22Rv1 (cell line): Measurements from ENCODE around the gene ST3GAL3.

ENCODE experiments used
- H3K27ac ChIP-seq: fragments of 450-650 bp; 2 replicates; pipeline ENCODE4 v1.5.1; 2017
- ZFX ChIP-seq: fragments of 450-650 bp; IDR thresholded peaks from 2 replicates; pipeline ENCODE4 v1.6.1; 2017; ENCODE audit warnings: antibody characterized with exemption, borderline replicate concordance
- TF ChIP-seq, protein P1 (sequence below): fragments of 450-650 bp; IDR thresholded peaks from 2 replicates; pipeline ENCODE4 v1.5.1; 2017; ENCODE audit warnings: mild to moderate bottlenecking

The ST3GAL3 gene

DNA sequence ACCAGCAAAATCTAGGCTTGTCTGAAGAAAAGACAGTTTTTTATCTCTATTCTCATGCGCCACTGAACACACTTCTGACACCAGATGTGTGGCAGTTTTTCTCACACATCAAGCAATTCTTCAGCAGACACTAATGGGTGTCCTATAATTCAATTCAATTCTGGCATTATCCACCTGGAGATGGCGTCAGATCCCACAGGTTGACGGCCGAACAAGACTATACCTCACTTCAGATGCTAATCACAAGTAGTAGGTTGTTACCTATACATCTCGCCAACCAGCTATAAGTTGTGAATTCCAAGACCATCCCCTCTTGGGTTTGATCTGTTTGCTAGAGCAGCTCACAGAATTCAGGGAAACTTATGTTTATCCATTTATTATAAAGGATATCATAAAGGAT, 136.3 kb downstream of the ST3GAL3 start:
- H3K27ac ChIP-seq: no peak overlapping the region
- TF ChIP-seq, protein P1, sequence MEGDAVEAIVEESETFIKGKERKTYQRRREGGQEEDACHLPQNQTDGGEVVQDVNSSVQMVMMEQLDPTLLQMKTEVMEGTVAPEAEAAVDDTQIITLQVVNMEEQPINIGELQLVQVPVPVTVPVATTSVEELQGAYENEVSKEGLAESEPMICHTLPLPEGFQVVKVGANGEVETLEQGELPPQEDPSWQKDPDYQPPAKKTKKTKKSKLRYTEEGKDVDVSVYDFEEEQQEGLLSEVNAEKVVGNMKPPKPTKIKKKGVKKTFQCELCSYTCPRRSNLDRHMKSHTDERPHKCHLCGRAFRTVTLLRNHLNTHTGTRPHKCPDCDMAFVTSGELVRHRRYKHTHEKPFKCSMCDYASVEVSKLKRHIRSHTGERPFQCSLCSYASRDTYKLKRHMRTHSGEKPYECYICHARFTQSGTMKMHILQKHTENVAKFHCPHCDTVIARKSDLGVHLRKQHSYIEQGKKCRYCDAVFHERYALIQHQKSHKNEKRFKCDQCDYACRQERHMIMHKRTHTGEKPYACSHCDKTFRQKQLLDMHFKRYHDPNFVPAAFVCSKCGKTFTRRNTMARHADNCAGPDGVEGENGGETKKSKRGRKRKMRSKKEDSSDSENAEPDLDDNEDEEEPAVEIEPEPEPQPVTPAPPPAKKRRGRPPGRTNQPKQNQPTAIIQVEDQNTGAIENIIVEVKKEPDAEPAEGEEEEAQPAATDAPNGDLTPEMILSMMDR: no peak
- no peak for TF ChIP-seq ZFX

DNA sequence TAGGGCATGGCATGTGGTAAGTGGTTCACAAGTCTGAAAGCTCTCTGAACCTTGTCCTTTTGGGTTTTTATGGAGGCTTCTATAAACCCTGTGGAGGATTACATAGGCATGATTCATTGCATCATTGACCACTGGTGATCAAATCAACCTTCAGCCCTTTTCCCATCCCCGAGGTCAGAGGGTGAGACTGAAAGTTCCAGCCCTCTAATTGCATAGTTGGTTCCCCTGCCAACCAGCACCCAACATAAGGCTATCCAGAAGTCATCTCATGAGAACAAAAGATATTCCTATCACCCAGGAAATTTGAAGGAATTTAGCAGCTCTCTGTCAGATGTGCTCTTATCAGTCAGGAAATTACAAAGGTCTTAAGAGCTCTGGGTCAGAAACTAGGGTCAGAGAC, 136.8 kb downstream of the ST3GAL3 start:
- H3K27ac ChIP-seq: no peak overlapping the region
- TF ChIP-seq ZFX: no peak
- TF ChIP-seq, protein P1: no peak

DNA sequence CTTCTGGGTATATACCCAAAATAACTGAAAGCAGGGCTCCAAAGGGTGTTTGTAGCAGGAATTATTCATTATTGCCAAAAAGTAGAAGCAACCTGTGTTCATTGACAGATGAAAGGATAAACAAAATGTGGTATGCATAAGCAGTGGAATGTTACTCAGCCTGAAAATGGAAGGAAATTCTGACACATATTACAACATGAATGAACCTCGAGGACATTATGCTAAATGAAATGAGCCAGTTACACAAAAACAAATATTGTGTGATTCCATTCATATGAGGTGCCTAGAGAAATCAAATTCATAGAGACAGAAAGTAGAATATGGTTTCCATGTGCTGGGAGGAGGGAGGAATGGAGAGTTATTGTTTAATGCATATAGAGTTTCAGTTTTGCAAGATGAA, 140.0 kb downstream of the ST3GAL3 start:
- TF ChIP-seq ZFX: no peak
- TF ChIP-seq, protein P1: no peak
- H3K27ac ChIP-seq: no peak overlapping the region

DNA sequence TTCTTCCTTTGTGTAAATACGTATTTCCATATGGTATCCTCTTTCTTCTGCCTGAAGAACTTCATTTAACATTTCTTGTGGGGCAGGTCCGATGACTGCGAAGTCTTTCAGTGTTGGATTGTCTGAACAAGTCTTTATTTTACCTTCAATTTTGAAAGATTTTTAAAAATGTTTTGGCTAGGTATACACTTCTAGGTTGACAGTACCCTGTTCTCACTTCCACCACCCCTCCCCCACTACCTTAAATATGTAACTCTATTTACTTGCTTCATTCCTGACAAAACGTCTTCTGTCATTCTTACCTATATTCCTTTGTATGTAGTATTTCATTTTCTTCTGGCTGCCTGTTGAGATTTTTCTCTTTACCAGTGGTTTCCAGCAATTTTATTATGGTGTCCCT, 140.5 kb downstream of the ST3GAL3 start:
- TF ChIP-seq, protein P1: no peak
- no peak for TF ChIP-seq ZFX
- no peak overlapping the region for H3K27ac ChIP-seq

DNA sequence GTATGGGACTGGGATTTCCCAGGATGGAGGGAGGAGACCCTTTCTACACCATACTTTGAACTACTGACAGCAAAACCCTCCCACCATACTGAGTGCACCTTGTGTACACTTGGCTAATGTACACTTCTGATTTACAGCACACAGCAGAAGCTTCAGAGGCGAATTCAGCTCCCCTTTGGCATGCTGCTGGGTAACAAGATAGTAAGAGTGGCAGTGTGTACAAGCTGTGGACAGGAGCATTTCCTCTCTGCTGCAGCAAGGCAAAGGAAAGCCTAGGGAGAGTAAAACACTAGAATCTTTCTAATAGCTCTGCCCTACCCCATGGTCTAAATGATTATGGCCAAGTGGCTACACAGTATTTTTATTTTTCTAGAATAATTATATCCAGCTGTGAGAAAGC, 142.3 kb downstream of the ST3GAL3 start:
- TF ChIP-seq, protein P1: no peak
- no peak for TF ChIP-seq ZFX

DNA sequence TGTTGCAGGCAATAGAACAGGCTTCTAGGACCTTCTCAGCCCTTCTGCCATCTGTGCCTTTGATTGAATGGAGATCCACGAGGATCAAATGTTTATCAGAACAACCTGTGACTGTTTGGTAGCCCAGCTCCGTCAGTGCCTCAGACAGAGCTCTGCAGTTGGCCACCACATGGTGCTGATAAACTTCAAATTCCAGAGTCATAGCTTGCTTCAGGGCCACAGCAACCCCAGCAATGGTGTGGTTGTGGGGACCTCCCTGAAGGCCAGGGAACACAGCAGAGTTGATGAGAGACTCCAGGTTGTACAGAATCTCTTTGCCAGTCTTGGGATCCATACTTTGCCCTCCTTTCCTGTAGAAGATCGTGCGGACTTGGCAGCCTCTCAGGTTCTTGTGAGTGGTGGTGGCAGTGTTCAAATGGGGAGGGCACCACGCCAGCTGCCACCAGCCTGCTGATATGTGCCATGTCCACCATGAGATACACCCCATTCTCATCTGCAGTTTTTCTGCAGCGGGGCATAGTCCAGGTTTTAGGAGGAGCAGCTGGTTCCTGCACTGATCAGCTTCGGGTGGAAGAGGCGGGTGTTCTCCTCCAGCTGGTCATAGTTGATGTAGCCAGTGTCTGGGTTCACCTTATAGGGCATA, 143.4 kb downstream of the ST3GAL3 start:
- TF ChIP-seq, protein P1: no peak
- TF ChIP-seq ZFX: no peak
- no peak overlapping the region for H3K27ac ChIP-seq

More for the DNA sequence above, 142.3 kb downstream of the ST3GAL3 start:
- H3K27ac ChIP-seq: no peak overlapping the region

DNA sequence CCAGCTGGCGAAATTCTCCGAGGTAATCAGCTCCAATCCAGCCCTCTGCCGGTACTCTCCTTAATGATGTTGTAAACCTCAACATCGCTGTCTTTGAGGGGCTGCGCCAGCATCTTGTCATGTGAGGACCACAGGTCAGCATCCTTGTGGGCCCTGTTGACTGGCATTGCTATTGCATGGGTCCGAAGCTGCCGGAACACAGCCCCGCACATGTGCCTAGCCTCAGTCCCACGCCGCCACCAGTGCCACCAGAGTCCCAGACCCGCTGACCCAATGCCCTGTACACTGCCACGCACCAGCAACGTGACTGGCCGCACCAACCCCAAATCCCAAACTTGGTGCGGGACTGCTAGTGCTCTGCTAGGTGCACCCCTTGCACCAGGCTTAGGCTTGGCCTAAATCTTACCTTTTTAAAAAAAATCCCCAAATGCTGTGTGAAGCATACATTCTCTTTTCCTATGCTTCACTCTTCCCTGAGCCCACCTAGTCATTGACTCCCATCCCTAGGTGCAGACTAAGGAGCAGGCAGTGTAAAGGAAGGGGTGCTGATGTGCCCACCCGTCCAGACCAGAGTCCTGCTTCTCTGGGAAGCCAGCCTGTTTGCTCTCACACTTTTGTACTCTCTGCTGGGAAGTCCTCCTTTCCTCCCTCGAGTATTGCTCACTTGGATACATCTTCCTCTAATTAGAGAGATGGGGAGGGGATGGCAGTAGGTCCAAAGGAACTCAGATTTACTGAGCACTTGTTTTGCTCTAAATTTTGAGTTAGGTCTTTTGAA, 144.4 kb downstream of the ST3GAL3 start:
- H3K27ac ChIP-seq: no peak overlapping the region
- TF ChIP-seq ZFX: no peak
- TF ChIP-seq, protein P1: no peak
